ENCODE results near the gene EIF2B5. TPM values are rescaled to one million over a fixed set of nuclear protein-coding genes. Genes with fewer than 3 reads are reported as not detected.

EIF2B5 gene
- total and polyA plus RNA-seq, 9 of the 15 experiments (the other 6 are each of a cell fraction or from before 2014, with no cell fraction given): 19.1 to 92.4 (median 74.0) TPM

- TF ChIP-seq RNF2 (IDR thresholded peaks at IDR 0.05) (no peak), ZNF280B (CRISPR knock-in tag; IDR thresholded peaks at IDR 0.05) (no peak), PCBP2 (IDR thresholded peaks at IDR 0.05; ENCODE audit: low read depth, low read length, poor library complexity, severe bottlenecking) (no peak), HOMEZ (CRISPR knock-in tag; IDR thresholded peaks at IDR 0.05) (no peak), ZFP91 (CRISPR knock-in tag; IDR thresholded peaks at IDR 0.05) (peak; percentile 82; the same call in 1 of the 2 replicates), HMGN3 (IDR thresholded peaks at IDR 0.05; ENCODE audit: borderline replicate concordance, extremely low read depth, insufficient read length, low read depth, low read length) (no peak), DIDO1 (tag; IDR thresholded peaks at IDR 0.05; ENCODE audit: low read depth) (no peak), ZBTB40 (IDR thresholded peaks at IDR 0.05) (no peak), ZBTB40 (CRISPR knock-in tag; IDR thresholded peaks at IDR 0.05) (no peak)
These were observed 21.4 kb downstream of the EIF2B5 start (continued) for GRCh38 chr3:184156522-184156955.
